Endothelial cell of umbilical vein (primary cell): ENCODE measurements around the gene SLC9A3. TPM values are rescaled to one million over a fixed set of nuclear protein-coding genes. Genes with fewer than 3 reads are reported as not detected.

Experiments
- BruUV-seq: library from RNA; stranded (reverse); fragments of 400-500 nt; replicated peaks from 2 replicates; lab custom pipeline; 2021; lab: Mats Ljungman, UMichigan
- CTCF ChIA-PET: fragments of 300-600, 350-600 bp; sonication (Branson Sonifier 250); formaldehyde crosslinking; loops from one replicate; lab custom pipeline; 2021; ENCODE audit warnings: antibody characterized with exemption, inconsistent platforms; lab: Charles Lee
- POLR2A ChIA-PET: fragments of 300-600, 350-600 bp; sonication (Branson Sonifier 250); formaldehyde crosslinking; loops from one replicate; lab custom pipeline; 2021; ENCODE audit warnings: antibody characterized with exemption, inconsistent platforms; lab: Charles Lee
- DNase-seq: peaks from one replicate; pipeline ENCODE4 v3.0.0-alpha.2; 2011; ENCODE audit warnings: low read depth, low spot score
- FAIRE-seq: peaks from 2 replicates; lab custom pipeline; 2011; peaks lifted over from hg19 to GRCh38; lab: Jason Lieb, UNC
- H2AFZ ChIP-seq: 2 replicates; pipeline ENCODE4 v1.6.0; 2012; ENCODE audit warnings: low read depth, low read length, control low read depth, inconsistent platforms
- H3K27ac ChIP-seq: 2 replicates; pipeline ENCODE4 v1.5.1; 2011; ENCODE audit warnings: low read depth, mild to moderate bottlenecking, control low read depth, low read length, moderate library complexity; ENCODE audit not compliant: insufficient read depth
- H3K27me3 ChIP-seq, 2 experiments: 2 replicates each; pipeline versions ENCODE4 v1.6.0 to v1.6.1; 2011; ENCODE audit warnings: low read length in 2 of 2, mixed read lengths in 1 of 2; ENCODE audit not compliant: control insufficient read depth in 2 of 2, insufficient read depth in 2 of 2
- H3K36me3 ChIP-seq, 2 experiments: 2 replicates in 1 of 2; 3 replicates in 1 of 2; pipeline ENCODE4 v1.5.1; 2011; ENCODE audit warnings: low read length in 2 of 2, mild to moderate bottlenecking in 1 of 2, moderate library complexity in 1 of 2; ENCODE audit not compliant: control insufficient read depth in 2 of 2, insufficient read depth in 2 of 2; ENCODE audit errors: extremely low read depth in 1 of 2
- H3K4me1 ChIP-seq: 3 replicates; pipeline ENCODE4 v1.5.1; 2011; ENCODE audit warnings: mild to moderate bottlenecking, low read length; ENCODE audit not compliant: control insufficient read depth, insufficient read depth; ENCODE audit errors: extremely low read depth
- H3K4me2 ChIP-seq: 2 replicates; pipeline ENCODE4 v1.6.1; 2011; ENCODE audit warnings: low read length, control low read depth, mixed read lengths; ENCODE audit not compliant: insufficient read depth
- H3K4me3 ChIP-seq, 3 experiments: fragments of 200-600 bp in 1 of 3; sonication (generic), shearing (Covaris generic) in 1 of 3; replicated peaks in 1 of 3; 2 replicates each; pipeline ENCODE4 v1.5.1; 2011 to 2016; ENCODE audit warnings: control low read depth in 3 of 3, low read length in 3 of 3, mild to moderate bottlenecking in 2 of 3, inconsistent platforms in 1 of 3, low read depth in 1 of 3, moderate library complexity in 1 of 3; ENCODE audit not compliant: insufficient read depth in 1 of 3
- H3K79me2 ChIP-seq: 2 replicates; pipeline ENCODE4 v1.6.0; 2012; ENCODE audit warnings: low read length, inconsistent platforms; ENCODE audit not compliant: control insufficient read depth, insufficient read depth
- H3K9ac ChIP-seq: replicated peaks from 2 replicates; pipeline ENCODE3; 2011; ENCODE audit warnings: low read length, control low read depth; ENCODE audit not compliant: insufficient read depth; ENCODE audit errors: extremely low read depth
- H3K9me1 ChIP-seq: replicated peaks from 3 replicates; pipeline ENCODE4 v1.6.0; 2011; ENCODE audit warnings: mild to moderate bottlenecking, low read length; ENCODE audit not compliant: control insufficient read depth, insufficient read depth; ENCODE audit errors: extremely low read depth
- H3K9me3 ChIP-seq: replicated peaks from 2 replicates; pipeline ENCODE4 v1.5.1; 2012; ENCODE audit warnings: low read length, inconsistent platforms; ENCODE audit not compliant: control insufficient read depth, insufficient read depth
- H4K20me1 ChIP-seq: replicated peaks from 2 replicates; pipeline ENCODE3; 2011; ENCODE audit warnings: mild to moderate bottlenecking, low read length; ENCODE audit not compliant: control insufficient read depth, insufficient read depth; ENCODE audit errors: extremely low read depth
- CTCF ChIP-seq, 2 donors: IDR thresholded peaks; 1 replicate in 1 of 2; 2 replicates in 1 of 2; pipeline ENCODE4 v1.5.1; 2011; ENCODE audit warnings: low read length in 2 of 2, mild to moderate bottlenecking in 2 of 2, moderate library complexity in 2 of 2, control low read depth in 1 of 2, inconsistent platforms in 1 of 2, low read depth in 1 of 2; ENCODE audit not compliant: insufficient read depth in 1 of 2; ENCODE audit errors: extremely low read depth in 1 of 2
- EZH2 ChIP-seq: IDR thresholded peaks from 2 replicates; pipeline ENCODE4 v1.6.1; 2012; ENCODE audit warnings: borderline replicate concordance, low read depth, mild to moderate bottlenecking, moderate library complexity, low read length, inconsistent platforms; ENCODE audit not compliant: severe bottlenecking
- FOS ChIP-seq: IDR thresholded peaks from 2 replicates; pipeline ENCODE4 v1.6.1; 2011; ENCODE audit warnings: mild to moderate bottlenecking, low read length, moderate library complexity, borderline replicate concordance; ENCODE audit not compliant: insufficient read depth
- GATA2 ChIP-seq: IDR thresholded peaks from 2 replicates; pipeline ENCODE4 v1.7.0; 2011; ENCODE audit warnings: low read depth, mild to moderate bottlenecking, moderate library complexity, mixed read lengths, low read length; ENCODE audit not compliant: insufficient read length, insufficient read depth
- JUN ChIP-seq: IDR thresholded peaks from 2 replicates; pipeline ENCODE4 v1.6.1; 2011; ENCODE audit warnings: borderline replicate concordance, low read depth; ENCODE audit not compliant: insufficient read length, insufficient read depth
- MYC ChIP-seq: IDR thresholded peaks from one replicate; pipeline ENCODE4 v1.6.1; 2011; ENCODE audit warnings: mild to moderate bottlenecking, low read depth, low read length
- POLR2A ChIP-seq: IDR thresholded peaks from 2 replicates; pipeline ENCODE4 v1.6.1; 2012; ENCODE audit warnings: low read depth, mild to moderate bottlenecking, control low read depth, low read length
- POLR2AphosphoS5 ChIP-seq: IDR thresholded peaks from 2 replicates; pipeline ENCODE4 v1.6.1; 2012; ENCODE audit warnings: low read depth, mild to moderate bottlenecking, control low read depth, low read length, moderate library complexity; ENCODE audit not compliant: insufficient read depth
- dilution Hi-C: fragments of 300-500 bp; cut with MboI; formaldehyde crosslinking; loops from one replicate; pipeline ENCODE4 v1.15.0; 2019; ENCODE audit warnings: low sequenced_read_pairs; ENCODE audit not compliant: extremely low pct_ligation_motif_present
- intact Hi-C: fragments of 100-400 bp; cut with micrococcal nuclease; formaldehyde crosslinking; loops from one replicate; pipeline ENCODE4 v1.10.0; 2022
- polyA plus RNA-seq, 4 experiments: library from polyadenylated mRNA; depleted of rRNA in 3 of 4; stranded (reverse) in 3 of 4; unstranded in 1 of 4; fragments of >200 nt; gene quantifications; 2 replicates each; pipeline versions ENCODE4 v1.2.1 to v1.2.3, GENCODE V29; 2011 to 2012; ENCODE audit warnings: missing spikeins in 1 of 4
- total RNA-seq: library from RNA; stranded (reverse); gene quantifications from 2 replicates; pipeline ENCODE4 v1.2.3, GENCODE V29; 2021
- TF ChIP-seq, protein P1 (sequence below): IDR thresholded peaks from 2 replicates; pipeline ENCODE4 v1.6.1; 2011; ENCODE audit not compliant: insufficient read depth, insufficient read length

The SLC9A3 gene
- total and polyA plus RNA-seq, 2 donors (not counting 3 experiments of a cell fraction or from before 2014, with no cell fraction given): 0.79 to 0.82 TPM

DNA sequence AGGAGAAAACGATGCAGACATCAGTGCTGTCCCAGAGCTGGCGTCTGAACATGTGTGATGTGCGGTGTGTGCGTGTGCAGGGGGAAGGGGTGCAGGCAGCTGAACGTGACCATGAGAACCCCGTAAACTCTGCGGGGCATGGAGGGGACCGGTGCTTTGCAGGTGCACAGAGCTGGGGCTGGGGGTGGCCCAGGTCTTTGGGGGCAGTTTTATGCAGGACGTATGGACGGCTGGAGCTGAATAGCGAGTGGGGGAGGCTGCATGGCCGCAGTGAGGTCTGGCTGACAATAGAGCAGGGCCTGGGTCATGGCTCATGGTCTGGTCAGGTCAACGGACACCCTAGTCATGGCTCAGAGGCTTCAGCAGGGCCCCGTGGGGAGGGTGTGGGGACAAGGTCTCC is 84.6 kb downstream of the SLC9A3 start:
- TF ChIP-seq FOS (no peak), MYC (no peak), GATA2 (no peak), EZH2 (no peak), POLR2A (no peak), POLR2AphosphoS5 (no peak), JUN (no peak), CTCF (IDR thresholded peaks at IDR 0.05; ENCODE audit: extremely low read depth in 1 of 2, insufficient read depth in 1 of 2, low read depth in 1 of 2, low read length in 2 of 2) (no peak)
- TF ChIP-seq, protein P1, sequence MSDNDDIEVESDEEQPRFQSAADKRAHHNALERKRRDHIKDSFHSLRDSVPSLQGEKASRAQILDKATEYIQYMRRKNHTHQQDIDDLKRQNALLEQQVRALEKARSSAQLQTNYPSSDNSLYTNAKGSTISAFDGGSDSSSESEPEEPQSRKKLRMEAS: no peak
- no peak for DNase-seq
- intact Hi-C loops: no loop called here
- H3K27me3 ChIP-seq: no peaks in the 10 kb centered on the region
- H4K20me1 ChIP-seq: no peaks in the 10 kb centered on the region
- H3K36me3 ChIP-seq: no peaks in the 10 kb centered on the region
- no peak overlapping the region for H3K4me2 ChIP-seq
- no TSS peak for BruUV-seq
- no peaks in the 10 kb centered on the region for H3K9me3 ChIP-seq
- no peak overlapping the region for H3K4me3 ChIP-seq
- no peak overlapping the region for H2AFZ ChIP-seq
- ChIA-PET POLR2A (no interaction called here), CTCF (interaction anchor here (1.2 kb wide), 1 partner anchor 119 kb away, joined by 3 read pairs; no protein-coding TSS in a partner anchor)
- H3K9ac ChIP-seq: no peak overlapping the region
- no peak for FAIRE-seq
- dilution Hi-C loops: no loop called here
- peaks cover 11% of the 10 kb centered on the region for H3K79me2 ChIP-seq
- H3K9me1 ChIP-seq: no peaks in the 10 kb centered on the region
- H3K27ac ChIP-seq: no peak overlapping the region
- peaks cover 10% of the 10 kb centered on the region for H3K4me1 ChIP-seq
